Lower leg skin (tissue), 4 donors: ENCODE data around the gene FOXP2. TPM values are rescaled to one million over a fixed set of nuclear protein-coding genes. Genes with fewer than 3 reads are reported as not detected.
"Not testable (repeated sequence)": the region's sequence is repeated elsewhere in the genome, so short reads cannot be mapped to it uniquely, and the experiment has no call there.

Source experiments
- DNase-seq, 2 donors: peaks; one replicate each; pipeline ENCODE4 v3.0.0-alpha.2; 2019; ENCODE audit warnings: low spot score in 2 of 2
- H3K4me3 ChIP-seq: fragments of 200-600 bp; sonication (generic); 2 replicates; pipeline ENCODE4 v1.5.1; 2017; ENCODE audit warnings: mild to moderate bottlenecking, low read depth; ENCODE audit not compliant: poor library complexity, severe bottlenecking
- POLR2A ChIP-seq, 2 donors: fragments of 450-650 bp; IDR thresholded peaks; one replicate each; pipeline ENCODE4 v1.6.1; 2016 to 2017; ENCODE audit warnings: antibody characterized with exemption in 2 of 2, mild to moderate bottlenecking in 1 of 2, moderate library complexity in 1 of 2
- WGBS, 2 donors: methylation state at CpG; one replicate each; pipeline ENCODE4 v1.1.5; 2018; 5-methylcytosine and 5-hydroxymethylcytosine counted together
- intact Hi-C: fragments of 100-400 bp; cut with DNase I; formaldehyde crosslinking; loops from one replicate; pipeline ENCODE4 v1.15.0; 2023; ENCODE audit warnings: low total_unique reads
- total RNA-seq, 4 donors: library from RNA; depleted of rRNA; stranded (reverse); fragments of >200 nt; gene quantifications; one replicate each; pipeline ENCODE4 v1.1.0, GENCODE V29; 2016
- TF ChIP-seq, protein P1 (sequence below), 3 donors: fragments of 450-650 bp; IDR thresholded peaks; one replicate each; pipeline ENCODE4 v1.5.1; 2016; ENCODE audit warnings: antibody characterized with exemption in 3 of 3, mild to moderate bottlenecking in 3 of 3, moderate library complexity in 2 of 3

Gene FOXP2
- total RNA-seq, 4 donors from 2014 or later, result 11.9 to 23.6 (median 18.8) TPM

- H3K4me3 ChIP-seq, result no peak overlapping the region
- 79 to 92% methylated on average over 2 of the region's 2 CpGs for WGBS, 2 donors
- DNase-seq, result no peak
- intact Hi-C loops, result no loop called here
- TF ChIP-seq POLR2A (IDR thresholded peaks at IDR 0.05), result no peak
- TF ChIP-seq, protein P1, sequence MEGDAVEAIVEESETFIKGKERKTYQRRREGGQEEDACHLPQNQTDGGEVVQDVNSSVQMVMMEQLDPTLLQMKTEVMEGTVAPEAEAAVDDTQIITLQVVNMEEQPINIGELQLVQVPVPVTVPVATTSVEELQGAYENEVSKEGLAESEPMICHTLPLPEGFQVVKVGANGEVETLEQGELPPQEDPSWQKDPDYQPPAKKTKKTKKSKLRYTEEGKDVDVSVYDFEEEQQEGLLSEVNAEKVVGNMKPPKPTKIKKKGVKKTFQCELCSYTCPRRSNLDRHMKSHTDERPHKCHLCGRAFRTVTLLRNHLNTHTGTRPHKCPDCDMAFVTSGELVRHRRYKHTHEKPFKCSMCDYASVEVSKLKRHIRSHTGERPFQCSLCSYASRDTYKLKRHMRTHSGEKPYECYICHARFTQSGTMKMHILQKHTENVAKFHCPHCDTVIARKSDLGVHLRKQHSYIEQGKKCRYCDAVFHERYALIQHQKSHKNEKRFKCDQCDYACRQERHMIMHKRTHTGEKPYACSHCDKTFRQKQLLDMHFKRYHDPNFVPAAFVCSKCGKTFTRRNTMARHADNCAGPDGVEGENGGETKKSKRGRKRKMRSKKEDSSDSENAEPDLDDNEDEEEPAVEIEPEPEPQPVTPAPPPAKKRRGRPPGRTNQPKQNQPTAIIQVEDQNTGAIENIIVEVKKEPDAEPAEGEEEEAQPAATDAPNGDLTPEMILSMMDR (IDR thresholded peaks at IDR 0.05), result no peak
These were observed 175.7 kb downstream of the FOXP2 start for GRCh38 chr7:114590298-114590697.

DNA sequence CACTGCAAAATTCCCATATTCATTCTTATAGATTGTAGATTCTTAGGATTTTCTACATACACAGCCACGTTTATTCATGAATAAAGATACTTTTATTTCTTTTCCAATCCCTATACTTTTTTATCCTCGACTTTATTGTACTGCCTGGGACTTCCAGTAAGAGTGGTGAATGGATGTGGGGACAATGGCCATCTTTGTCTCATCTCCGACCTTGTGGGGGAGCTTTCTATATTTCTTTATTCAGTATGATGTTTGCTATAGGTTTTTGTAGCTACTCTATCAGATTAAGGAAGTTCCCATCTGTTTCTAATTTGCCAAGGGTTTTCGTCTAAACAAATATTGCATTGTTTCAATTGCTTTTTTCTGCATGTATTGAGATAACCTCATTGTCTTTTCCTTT lies 184.3 kb downstream of the FOXP2 start:
- DNase-seq, result no peak
- 77 to 78% methylated on average over 4 of the region's 4 CpGs for WGBS, 2 donors
- no peak overlapping the region for H3K4me3 ChIP-seq
- TF ChIP-seq, protein P1 (IDR thresholded peaks at IDR 0.05), result no peak
- TF ChIP-seq POLR2A (IDR thresholded peaks at IDR 0.05), result no peak
- intact Hi-C loops, result no loop called here

DNA sequence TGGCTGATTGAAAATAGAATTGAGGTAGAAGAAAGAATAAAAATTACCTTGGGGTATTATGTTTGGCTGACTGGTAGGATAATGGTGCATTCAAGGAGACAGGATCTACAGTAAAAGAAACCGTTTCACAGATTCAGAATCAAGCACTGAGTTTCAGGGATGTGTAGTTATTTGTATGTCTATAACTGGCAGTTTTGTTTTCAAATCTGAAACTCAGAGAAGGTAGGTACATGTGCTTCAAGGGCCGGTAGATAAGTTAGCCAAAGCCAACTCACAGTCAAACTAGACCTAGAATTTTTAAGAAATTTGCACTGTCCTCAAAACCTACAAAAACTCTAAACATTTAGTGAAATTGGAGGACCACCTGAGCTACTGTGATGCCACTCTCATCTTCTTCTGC lies 191.5 kb downstream of the FOXP2 start:
- DNase-seq, result no peak
- H3K4me3 ChIP-seq, result no peak overlapping the region
- no peak for TF ChIP-seq POLR2A (IDR thresholded peaks at IDR 0.05)
- TF ChIP-seq, protein P1 (IDR thresholded peaks at IDR 0.05), result no peak
- WGBS, 2 donors, result 91 to 93% methylated on average over 2 of the region's 2 CpGs
- intact Hi-C loops, result no loop called here

DNA sequence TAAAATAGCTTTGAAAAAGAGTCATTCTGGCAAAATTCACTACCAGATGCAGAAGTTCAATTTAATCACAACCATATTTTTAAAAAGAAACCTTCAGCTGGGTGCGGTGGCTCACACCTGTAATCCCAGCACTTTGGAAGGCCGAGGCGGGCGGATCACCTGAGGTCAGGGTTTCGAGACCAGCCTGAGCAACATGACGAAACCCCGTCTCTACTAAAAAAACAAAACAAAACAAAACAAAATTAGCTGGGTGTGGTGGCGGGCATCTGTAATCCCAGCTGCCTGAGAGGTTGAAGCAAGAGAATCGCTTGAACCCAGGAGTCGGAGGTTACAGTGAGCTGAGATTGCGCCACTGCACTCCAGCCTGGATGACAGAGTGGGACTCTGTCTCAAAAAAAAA lies 194.2 kb downstream of the FOXP2 start:
- 95% methylated on average over 11 of the region's 11 CpGs for WGBS, 2 donors
- H3K4me3 ChIP-seq, intact Hi-C loops, DNase-seq: not testable (repeated sequence)

GRCh38 chr7:114620208-114620607 lies 205.6 kb downstream of the FOXP2 start:
- WGBS, 2 donors, result 76 to 77% methylated on average over 3 of the region's 3 CpGs
- intact Hi-C loops, result no loop called here
- TF ChIP-seq POLR2A (IDR thresholded peaks at IDR 0.05), result no peak
- TF ChIP-seq, protein P1 (IDR thresholded peaks at IDR 0.05), result no peak
- H3K4me3 ChIP-seq, result no peak overlapping the region
- DNase-seq, result no peak

DNA sequence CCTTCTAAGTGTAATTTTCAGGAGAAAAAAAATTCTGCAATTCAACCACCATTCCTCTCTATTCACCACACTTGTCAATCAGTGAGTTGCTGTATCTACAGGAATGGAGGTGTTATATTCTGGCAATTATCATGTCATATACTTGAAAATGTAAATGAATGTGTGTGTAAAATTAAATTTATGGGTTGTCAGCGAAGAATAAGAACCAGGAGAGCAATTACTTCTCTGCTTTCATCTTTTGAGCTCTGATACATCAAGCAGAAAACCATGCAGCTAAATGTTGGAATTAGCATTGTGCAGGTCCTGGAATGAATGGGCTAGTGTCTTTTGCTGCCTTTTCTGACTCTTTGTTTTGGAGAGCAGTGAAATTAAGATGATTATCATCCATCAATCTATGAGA lies 207.6 kb downstream of the FOXP2 start:
- TF ChIP-seq POLR2A (IDR thresholded peaks at IDR 0.05), result no peak
- WGBS, 2 donors, result 82 to 85% methylated on average over 1 of the region's 1 CpG
- no peak for DNase-seq
- no peak overlapping the region for H3K4me3 ChIP-seq
- intact Hi-C loops, result no loop called here

GRCh38 chr7:114623146-114623545 lies 208.5 kb downstream of the FOXP2 start:
- WGBS, 2 donors, result 83 to 84% methylated on average over 2 of the region's 2 CpGs
- TF ChIP-seq, protein P1 (IDR thresholded peaks at IDR 0.05), result no peak
- no peak for TF ChIP-seq POLR2A (IDR thresholded peaks at IDR 0.05)
- no peak for DNase-seq
- intact Hi-C loops, result no loop called here
- no peak overlapping the region for H3K4me3 ChIP-seq
